Measurements from ENCODE around the gene KIF3B.

DNA sequence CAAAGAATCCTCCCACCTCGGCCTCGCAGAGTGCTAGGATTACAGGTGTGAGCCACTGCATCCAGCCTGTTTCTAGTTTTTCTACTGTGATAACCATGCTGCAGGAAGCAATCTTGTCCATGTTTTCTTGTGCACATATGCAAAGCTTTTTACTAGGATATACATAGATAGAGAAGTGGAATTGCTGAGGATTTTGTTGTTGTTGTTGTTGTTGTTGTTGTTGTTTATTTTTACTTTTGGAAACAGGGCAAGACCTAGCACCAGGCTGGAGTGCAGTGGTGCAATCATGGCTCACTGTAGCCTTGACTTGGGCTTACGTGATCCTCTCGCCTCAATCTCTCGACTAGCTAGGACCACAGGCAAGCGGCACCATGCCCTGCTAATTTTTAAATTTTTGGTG is 23.2 kb downstream of the KIF3B start:
- TF ChIP-seq, protein P1, sequence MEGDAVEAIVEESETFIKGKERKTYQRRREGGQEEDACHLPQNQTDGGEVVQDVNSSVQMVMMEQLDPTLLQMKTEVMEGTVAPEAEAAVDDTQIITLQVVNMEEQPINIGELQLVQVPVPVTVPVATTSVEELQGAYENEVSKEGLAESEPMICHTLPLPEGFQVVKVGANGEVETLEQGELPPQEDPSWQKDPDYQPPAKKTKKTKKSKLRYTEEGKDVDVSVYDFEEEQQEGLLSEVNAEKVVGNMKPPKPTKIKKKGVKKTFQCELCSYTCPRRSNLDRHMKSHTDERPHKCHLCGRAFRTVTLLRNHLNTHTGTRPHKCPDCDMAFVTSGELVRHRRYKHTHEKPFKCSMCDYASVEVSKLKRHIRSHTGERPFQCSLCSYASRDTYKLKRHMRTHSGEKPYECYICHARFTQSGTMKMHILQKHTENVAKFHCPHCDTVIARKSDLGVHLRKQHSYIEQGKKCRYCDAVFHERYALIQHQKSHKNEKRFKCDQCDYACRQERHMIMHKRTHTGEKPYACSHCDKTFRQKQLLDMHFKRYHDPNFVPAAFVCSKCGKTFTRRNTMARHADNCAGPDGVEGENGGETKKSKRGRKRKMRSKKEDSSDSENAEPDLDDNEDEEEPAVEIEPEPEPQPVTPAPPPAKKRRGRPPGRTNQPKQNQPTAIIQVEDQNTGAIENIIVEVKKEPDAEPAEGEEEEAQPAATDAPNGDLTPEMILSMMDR (IDR thresholded peaks at IDR 0.05), result no peak
- TF ChIP-seq POLR2A (IDR thresholded peaks at IDR 0.05), result no peak

All from heart left ventricle (tissue), 13 donors.